ENCODE measurements around the gene TBC1D10A.

The TBC1D10A gene

DNA sequence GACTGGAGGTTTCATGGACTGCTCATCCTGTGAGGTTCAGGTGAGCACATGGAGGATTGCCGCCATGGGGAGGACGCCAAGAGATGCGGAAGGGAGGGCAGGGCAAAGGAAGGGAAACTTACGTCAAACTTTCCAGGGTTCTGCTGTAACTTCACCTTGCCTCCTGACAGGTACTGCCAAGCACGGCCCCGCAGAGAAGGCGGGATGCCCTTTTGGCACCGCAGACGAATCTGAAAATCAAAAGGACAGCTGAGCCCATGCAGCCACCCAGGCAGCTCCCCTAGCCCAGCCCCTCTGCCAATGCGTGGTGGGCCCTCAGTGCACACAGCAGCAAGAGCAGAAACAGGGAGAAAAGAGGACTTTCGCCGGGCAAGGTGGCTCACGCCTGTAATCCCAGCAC is 27.4 kb downstream of the TBC1D10A start:
- no peak for DNase-seq (ENCODE audit: low spot score)

DNA sequence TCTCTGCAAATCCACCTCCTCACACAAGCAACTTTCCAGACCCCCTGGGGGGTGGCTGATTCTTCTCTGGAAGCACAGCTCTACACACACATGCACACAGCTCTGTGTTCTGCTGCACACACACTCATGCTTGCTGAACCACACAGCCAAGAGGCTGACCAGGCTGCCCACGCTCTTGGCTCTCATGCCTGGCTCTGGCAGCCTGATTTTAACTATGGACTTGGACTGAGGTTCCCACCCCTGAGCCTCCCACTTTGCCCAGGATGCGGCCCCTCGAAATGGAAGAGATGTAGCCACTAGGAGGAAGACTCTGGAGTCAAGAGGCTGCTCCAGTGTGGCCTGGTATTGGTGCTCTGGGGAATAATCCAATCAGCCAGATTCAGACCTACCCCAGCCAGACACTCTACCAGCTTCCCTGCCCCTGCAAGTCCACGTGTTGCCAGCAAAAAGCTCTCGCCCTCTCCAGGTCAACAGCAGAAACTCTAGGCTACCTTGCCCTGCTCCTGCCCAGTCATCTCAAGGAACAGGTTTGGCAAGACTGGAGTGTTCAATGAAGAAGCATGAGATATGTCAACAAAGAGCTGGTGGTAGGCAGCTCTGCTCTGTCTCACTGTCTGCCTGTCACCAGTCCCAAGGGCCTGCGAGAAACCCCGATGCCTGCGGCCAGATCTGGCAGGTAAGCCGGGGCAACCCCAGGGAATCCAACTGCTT is 28.6 kb downstream of the TBC1D10A start:
- DNase-seq (ENCODE audit: low spot score), result no peak

DNA sequence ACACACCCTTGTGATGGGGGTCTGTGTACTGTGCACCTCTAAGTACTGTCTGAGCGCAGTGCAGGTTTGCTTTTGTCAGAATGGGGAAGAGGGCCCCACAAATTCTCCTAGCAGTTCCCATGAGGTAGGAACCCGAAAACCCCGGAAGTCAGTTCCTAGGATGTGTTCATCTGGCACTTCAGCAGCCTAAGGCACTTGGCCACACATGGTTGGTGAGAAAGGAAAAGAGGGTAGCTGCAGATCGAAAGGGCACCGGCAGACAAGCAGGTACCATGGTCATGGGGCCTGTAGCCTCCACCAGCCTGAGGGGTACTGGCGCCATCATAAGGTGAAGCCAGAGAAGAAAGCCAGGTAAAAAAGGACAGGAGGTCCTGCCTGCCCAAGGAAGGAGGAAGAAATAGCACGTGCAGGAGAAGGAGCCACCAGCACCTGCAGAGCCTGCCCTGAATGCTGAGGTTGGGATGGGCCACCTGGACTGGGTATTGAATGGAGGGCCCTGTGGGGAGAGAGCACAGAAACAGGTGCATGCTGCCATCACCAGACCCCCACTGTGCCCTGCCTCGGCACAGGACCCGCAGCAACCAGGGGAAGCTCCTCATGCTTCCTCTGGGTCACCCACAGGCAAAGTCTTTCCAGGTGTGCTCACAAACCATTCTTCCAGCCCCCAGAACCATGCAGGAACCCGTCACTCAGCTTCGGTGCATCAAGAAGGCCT is 29.3 kb downstream of the TBC1D10A start:
- DNase-seq (ENCODE audit: low spot score), result no peak

DNA sequence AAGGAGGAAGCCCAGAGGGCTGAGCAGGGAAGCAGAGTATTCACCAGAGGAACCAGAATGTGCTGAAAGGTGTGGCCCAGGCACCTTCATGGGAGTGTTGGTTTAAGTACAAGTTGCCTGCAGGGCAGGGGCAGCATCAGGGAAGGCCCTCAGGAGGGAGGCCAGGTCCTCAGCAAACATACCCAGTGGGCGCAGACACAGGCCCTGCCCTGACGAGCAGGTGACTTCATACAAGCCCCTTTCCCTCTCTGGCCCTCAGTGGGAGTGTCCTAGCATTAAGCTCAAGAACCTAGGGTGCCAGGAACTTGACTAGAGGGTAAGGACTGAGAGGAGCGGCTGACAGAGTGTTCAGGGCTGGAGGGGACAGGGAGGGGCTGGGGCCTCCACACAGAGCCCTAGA is 29.9 kb downstream of the TBC1D10A start:
- no peak for DNase-seq (ENCODE audit: low spot score)

DNA sequence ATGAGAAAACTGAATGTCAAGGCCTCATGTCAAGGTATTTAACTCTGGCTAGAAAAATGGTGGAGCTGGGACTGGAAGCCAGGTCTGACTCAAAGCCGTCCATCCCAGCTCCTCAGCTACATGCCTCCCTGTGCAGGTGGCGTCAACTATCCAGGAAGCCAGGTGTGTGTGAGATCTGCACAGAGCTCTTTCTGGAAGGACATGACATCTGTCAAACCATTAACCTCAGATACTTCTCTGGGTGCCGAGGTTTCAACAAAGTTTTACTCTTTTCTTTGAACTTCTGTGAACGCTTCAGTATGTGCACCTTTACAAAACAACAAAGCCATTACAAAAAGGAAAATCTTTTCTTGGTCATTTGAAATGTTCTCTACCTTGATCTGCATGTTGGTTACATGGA is 30.4 kb downstream of the TBC1D10A start:
- no peak for DNase-seq (ENCODE audit: low spot score)

DNA sequence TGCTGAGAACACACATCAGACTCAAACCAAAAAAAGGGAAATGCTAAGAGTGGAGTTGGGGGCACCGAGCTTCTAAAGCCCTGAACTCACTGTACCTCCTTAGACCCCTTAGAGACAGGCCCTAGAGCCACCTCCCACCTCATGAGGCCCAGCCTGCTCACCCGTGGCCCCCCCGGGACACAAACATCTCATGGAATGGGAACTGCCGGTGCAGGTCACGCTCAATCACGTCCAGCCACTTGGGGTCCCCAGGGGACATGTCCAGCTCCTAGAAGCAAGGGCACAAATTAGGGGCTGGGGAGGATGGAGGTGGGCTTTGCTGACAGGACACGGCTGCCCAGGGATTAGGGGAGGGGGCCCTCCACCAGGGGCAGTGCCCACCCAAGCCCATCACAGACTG is 31.2 kb downstream of the TBC1D10A start:
- no peak for DNase-seq (ENCODE audit: low spot score)

DNA sequence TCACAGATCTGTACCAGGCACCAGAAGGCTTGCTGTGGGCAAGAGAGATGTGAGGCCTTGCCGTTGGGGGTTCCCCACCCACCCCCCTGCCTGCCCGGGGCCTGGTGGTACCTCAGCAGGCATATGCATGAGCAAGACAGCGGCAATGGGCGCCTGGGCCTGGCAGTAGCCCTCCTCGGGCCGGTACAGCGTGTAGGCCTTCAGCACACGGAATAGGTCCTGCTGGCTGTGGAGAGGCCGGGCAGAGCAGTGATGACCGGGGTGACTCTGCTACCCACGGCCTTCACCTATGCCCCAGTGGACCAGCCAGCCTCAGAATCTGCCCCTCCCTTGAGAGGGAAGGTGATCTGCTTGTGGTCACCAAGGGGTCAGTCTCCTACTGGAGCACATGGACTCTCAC is 31.9 kb downstream of the TBC1D10A start:
- DNase-seq (ENCODE audit: low spot score), result no peak

DNA sequence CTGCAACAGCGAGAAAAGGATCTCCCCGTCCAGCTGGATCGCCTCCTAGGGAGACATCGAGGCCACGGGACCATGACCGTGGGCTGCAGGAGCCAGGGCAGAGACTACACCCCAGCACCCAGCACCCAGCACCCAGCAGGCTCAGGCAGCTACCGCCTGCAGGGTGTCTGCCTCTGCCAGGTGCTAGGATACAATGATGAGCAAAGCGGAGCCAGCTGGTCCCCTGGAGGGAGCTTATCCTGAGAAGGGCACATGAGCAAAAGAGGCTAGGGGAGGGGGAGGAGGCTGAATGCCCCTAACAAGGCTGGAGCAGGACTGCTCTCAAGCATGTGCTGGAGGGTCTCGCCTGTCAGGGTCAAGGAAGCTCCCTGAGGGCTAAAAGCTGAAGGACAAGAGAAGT is 32.7 kb downstream of the TBC1D10A start:
- no peak for DNase-seq (ENCODE audit: low spot score)

DNA sequence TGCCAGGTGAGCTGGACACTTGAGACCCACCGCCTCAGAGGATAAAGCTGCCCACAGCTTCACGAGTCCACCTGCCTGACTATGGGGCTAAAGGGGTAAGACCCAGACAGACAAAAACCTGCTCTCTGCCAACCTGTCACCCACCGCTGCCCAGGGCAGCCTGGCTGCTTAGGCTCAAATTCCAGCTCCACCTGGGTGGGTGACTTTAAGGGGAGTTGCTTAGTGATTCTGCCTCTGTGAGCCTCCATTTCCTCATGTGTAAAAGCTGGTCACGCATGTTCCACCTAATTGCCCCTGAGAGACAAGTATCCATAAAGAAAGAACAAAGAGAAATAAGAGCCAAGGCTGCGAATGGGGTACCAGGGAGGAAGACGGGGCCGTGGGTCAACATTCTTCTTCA is 33.7 kb downstream of the TBC1D10A start:
- no peak for DNase-seq (ENCODE audit: low spot score)

DNA sequence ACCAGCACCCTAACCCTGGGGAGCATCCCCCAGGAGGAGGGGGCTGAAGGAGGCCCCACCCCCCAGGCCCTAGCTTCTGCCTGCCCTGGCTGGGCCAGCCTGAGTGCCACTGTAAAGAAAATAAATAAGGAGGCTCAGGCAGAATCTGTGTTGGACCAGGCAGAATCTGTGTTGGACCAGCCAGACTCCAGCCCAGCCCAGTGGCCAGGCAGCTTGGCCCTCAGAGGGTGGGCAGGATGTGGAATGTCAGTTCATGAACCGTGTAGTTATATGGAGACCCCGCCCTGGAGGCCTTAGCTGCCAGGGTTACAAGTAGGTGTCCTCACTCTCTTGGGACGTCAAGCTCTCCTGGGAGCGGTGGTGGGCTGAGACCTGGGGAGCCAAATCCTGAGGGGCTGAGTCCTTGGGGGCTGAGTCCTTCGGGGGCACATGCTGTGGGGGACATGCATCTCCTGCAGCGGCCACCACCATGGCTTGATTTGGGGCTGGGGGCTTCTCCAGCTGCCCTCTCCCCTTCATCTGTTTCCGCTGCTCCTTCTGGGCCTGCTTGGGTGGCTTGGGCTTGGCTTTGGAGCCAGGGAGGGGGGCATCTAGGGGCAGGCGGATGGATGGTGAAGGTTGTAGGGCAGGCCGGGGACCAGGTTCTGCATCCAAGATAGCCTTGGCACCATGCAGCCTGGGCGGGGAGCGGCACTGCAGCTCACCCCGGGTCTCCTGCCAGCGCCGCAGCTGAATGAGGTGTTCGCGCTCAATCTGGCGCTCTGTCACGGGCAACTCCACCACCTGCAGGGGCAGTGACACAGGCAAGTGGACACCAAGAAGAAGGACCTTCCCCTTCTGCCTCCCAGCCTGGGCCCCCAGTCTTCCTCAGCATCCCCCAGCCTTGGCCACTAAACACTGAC is 34.4 kb downstream of the TBC1D10A start:
- DNase-seq (ENCODE audit: low spot score), result no peak

DNA sequence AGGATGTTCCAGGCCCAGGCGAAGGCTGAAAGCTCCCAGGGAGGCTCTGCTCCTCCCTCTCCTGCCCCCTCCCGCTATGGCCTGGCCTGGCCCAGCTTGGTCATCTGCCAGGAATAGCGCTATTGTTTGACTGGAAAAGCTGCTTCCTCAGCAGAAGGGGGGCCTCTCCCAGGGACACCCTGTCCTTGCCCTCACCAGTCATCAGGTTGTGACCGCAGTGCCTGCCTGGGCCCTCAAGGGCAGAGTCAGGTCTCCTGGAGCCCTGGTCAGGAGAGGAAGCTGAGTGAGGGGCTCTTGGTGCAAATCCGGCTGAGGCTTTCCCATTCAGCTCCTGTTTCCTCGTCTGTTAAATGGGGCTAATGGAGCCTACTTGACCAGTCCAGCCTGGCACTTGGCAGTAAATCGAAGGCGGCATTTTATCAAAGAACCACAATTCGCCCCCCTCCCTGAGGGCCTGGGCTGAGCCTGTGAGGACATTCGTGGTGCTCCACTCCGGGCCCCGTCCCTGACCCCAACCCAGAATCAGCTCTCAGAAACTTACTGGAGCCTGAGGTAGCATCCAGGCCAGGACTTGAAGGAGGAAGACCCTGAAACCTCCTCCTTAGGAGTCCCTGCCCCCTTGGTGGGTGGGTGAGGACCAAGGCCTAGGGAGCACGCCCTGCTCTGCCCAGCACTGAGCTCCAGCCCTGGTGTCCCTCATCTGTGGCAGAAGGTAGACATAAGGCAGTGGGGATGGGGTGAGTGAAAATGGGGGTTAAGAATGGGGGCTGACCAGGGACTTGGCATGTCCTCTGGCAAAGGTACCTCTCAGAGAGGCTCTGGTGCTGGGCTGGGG is 35.5 kb downstream of the TBC1D10A start:
- DNase-seq (ENCODE audit: low spot score), result no peak

DNA sequence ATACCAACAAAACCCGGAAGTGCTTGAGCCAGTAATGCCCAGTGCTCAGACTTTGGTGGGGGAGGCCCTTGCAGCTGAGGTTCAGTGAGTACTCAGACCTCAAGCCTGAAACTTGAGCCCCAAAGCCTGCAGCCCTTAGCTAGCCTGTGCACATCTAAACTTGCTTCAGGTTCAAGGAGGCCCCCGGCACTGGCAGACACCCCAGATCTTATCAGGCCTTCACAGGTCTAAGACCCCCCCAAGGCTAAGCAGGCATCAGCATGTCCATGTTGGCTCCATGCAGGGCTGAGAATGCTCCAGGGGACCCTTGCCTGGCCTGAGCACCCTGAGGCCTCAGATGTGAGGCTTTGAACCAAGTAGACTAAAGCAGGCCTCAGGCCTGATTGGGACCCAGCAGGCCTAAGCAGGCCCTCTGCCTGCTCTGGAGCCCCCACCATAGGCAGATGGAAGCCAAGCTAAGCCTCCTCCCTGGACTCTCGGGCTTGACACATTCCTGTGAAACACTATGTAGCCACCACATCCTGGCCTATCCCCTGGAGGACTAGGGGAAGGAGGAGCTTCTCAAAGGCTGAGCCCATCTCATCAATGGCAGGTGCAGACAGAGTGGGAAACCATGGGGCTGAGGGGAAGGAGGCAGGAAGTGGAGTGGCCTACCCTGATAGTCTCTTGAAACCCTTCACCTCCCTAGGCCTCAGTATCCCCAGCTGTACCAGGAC is 36.2 kb downstream of the TBC1D10A start:
- no peak for DNase-seq (ENCODE audit: low spot score)

DNA sequence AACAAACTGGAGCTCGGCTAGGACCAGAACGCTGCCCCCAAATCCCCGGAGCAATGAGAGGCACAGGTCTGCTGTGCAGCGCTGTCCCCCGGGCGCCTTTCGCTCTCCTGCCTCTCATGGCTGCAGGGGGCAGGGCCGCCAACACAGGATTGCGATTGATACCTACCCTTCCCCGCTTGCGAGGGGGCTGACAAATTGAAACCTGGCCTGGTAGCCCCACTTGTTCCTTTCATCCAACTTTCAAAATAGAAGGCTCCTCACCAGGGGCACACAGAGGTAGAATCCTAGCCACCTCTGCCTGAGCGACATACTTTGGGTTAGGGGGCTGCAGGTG is 36.8 kb downstream of the TBC1D10A start:
- no peak for DNase-seq (ENCODE audit: low spot score)

DNA sequence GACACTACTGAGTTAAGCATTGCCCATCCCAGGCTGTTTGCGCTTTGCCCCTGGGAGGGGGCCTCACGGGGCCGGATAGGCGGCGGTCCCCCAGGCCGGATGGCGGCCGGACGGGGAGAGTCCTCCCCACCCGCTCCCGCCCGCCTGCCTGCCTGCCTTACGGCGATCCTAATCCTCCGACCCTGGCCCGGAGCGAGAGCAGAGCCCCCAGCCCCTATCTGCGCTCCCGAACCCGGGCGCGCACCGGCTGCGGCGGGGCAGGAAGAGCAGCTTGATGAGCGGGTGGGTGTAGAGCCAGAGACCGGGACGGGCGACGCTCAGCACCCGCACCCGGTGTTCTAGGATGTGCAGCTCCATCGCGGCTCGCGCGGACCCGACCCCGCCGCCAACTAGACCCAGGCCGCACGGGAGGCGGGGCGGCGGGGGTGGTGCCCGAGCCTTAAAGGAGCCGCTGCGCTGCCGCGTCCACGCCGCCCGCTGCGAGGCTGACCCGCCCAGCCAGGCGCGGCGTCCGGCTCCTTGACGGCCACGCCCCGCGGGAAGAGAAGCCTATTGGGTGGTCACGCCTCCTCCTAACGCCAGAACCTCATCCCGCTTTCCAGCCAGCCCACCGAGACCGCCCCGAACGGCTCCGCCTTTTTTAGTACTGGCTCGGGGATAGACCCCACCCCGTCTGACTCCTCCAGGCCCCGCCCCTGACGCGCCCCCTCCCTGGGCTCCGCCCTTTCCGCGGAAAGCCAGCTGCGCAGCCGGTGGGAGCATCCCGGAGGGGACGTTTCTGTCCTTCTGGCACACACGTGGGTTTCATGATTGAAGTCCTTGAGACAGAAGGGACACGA is 37.4 kb downstream of the TBC1D10A start, which contains the start of gene CASTOR1:
TSS of gene CASTOR1 (minus strand) at position 365 of the 839 bp plus-strand sequence. CDS start at position 357, 8 bp downstream.
- peak; percentile 99 for DNase-seq (ENCODE audit: low spot score)

DNA sequence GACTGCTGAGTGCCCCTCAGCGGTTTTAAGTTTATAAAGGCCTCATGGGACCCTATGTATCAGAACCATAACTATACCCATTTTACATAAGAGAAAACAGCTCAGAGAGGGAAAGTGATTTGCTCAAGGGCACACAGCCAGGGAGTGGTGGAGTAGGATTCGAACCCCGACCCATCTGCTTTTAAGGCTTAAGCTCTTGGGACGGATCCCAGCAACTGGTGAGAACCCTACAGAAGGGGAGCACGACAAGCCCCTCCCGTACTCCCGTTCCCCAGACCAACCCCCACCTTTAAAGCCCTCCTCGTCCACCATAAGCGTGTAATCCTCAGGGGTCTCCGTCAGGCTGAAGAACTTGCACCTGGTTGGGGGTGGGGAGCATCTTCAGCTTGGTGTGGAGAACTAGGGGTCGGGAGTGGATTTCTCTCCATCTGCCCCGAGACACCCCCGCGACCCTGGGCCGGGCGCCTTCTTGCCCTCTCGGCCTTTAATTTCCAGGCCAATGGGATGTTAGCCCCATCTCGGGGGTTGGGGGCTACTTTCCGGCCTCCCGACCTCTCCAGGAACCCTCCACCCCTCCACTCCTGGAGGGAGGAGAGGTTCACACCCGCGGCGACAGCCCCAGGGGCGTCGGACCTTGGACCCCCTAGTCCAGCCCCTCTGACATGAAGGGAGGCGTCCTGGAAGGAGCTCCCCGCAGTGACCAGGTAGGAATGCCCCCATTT is 38.2 kb downstream of the TBC1D10A start:
- no peak for DNase-seq (ENCODE audit: low spot score)

DNA sequence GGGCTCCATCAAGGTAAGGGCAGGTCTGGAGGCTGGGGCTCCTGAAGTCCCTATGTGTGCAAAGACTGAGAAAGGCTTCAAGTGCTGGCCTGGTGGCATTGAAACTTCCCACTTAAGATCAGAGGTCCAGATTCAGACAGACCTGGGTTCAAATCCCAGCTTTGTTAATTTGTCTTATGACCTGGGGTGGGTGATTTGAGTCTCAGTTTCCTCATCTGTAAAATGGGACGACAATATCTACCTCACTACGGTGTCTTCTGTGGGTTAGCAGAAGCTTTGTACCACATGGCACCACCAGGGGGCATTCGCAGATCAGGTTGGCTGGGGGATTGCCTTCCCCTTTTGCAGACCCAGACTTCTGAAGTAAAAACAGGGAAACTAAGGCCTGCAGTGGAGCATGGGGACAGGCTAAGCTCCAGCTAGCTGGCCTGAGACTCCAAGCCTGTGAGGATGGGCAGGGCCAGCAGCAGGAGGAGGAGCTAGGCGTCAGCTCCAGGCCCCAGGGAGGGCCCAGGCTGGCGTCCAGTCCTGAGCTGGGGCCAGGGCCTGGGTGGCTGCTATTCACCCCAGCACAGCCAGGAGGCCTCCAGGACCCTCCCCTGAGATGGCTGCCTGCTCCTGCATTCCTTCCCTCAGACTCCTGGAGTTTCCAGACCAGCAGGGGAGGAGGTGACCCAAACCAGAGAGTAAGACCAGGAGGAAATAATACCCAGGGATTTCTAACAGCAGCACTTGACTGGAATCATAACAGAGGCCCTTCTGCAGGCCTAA is 38.9 kb downstream of the TBC1D10A start:
- DNase-seq (ENCODE audit: low spot score), result peak; percentile 96

DNA sequence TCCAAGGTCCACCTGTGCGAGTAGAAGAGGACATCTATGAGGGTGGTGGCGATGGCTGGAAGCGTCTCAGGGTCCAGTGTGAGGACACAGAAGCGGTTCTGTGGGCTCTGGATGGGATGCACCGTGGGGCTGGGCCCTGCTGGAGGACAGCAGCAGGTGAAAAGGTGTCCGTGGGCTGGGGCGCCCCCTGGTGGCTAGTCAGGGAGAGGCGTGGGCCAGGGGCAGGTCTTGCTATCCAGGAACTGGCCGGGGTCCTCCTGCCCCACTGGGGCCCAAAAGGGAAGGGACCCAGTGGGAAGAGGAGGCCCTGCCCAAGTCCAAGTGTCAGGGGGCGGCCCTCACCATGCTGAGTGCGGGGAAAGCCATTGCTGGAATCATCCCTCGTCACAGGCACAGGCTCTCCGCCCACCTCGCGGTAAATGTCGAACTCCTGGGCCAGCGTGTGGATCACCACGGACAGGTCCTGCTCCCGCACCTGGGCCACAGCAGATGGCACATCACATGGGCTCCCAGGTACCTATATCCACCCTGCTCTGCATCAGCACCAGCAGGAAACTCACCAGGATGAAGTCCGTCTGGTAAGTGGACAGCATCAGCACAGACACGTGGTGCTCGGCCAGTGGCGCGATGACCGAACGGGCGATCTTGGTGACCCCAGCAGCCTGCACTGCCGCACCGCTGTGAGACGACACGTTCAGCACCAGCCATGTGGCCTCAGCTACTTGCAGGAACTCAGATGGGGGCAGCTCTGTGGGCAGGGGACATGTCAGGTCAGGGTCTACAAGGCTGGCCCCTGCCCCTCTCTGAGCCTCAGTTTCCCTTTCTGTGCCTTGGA is 39.7 kb downstream of the TBC1D10A start:
- DNase-seq (ENCODE audit: low spot score), result peak; percentile 90

DNA sequence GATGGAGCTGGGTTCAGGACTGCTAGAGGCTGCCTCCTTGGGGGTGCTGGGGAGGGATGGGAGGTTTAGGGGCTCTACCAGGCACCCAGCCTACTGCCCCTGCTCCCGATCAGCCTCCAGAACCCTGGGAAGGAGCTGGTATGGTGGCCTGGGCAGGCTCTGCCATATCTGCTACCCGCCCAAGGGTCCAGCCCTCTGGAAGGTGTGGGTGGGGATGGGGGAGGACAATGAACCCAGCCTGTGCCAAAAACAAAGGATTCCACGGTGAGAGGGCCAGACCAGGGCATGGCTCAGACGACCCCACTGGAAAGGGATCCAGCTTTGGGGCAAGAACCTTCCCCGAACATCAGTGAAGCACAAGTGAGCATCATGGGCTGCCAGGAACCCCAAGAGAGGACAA is 40.4 kb downstream of the TBC1D10A start:
- DNase-seq (ENCODE audit: low spot score), result no peak

Measured in HuH-7 (cell line).